ENCODE measurements around the gene SLC25A39. TPM values are rescaled to one million over a fixed set of nuclear protein-coding genes. Genes with fewer than 3 reads are reported as not detected.

Gene SLC25A39
- total and polyA plus RNA-seq, 2 of the 13 experiments (the other 11 are each of a cell fraction or from before 2014, with no cell fraction given): 144 to 151 TPM

GRCh38 chr17:44345454-44346026, 20.9 kb upstream of the SLC25A39 start:
- Histone ChIP-seq H3K79me2 (ENCODE audit: insufficient read depth, low read length) (peaks cover 4% of the 10 kb centered on the region), H3K9me3 (ENCODE audit: low read length) (no peaks in the 10 kb centered on the region), H3K4me2 (ENCODE audit: low read depth, low read length) (peak overlapping the region; percentile 96), H3K9ac (ENCODE audit: insufficient read depth, low read depth, low read length) (peak overlapping the region; percentile 85), H3K4me3 (replicated peaks in 1 of 3; ENCODE audit: insufficient read depth in 1 of 3, low read depth in 2 of 3, low read length in 3 of 3) (peak overlapping the region; percentile 86 to 99 (median 95)), H3K4me1 (ENCODE audit: insufficient read depth, low read length) (peaks cover 25% of the 10 kb centered on the region), H3K36me3 (replicated peaks in 1 of 2; ENCODE audit: control insufficient read depth in 1 of 2, insufficient read depth in 2 of 2, low read length in 2 of 2) (peaks cover 0 to 8% of the 10 kb centered on the region in 2 experiments; a peak in 2 of 5 replicates), H4K20me1 (ENCODE audit: insufficient read depth, low read length) (no peaks in the 10 kb centered on the region), H3K27me3 (ENCODE audit: control insufficient read depth in 1 of 2, insufficient read depth in 2 of 2, low read length in 2 of 2) (peaks cover 0 to 10% of the 10 kb centered on the region in 2 experiments; a peak in 1 of 5 replicates), H2AFZ (ENCODE audit: low read length) (no peak overlapping the region), H3K27ac (ENCODE audit: extremely low read length, insufficient read depth, low read length) (peak overlapping the region; percentile 68)
- FAIRE-seq (peak; percentile 73), ATAC-seq (peak; percentile 55), DNase-seq (ENCODE audit: low spot score) (peak; percentile 79)
- intact Hi-C loops (cut with micrococcal nuclease; ENCODE audit: unreplicated experiment): loop anchor here (2.0 kb wide), 1 partner anchor 19 kb away; no protein-coding TSS in a partner anchor
- in situ Hi-C loops (cut with HindIII; ENCODE audit: extremely low pct_ligation_motif_present, low pct_unique_long_range_greater_than_20kb): no loop called here
- 11% methylated on average over 17 of the region's 21 CpGs for WGBS (ENCODE audit: low lambda C conversion rate)
- ChIA-PET POLR2A (interaction anchor here (0.7 to 2.9 kb wide), 21 partner anchors 11 to 235 kb away, joined by 3 to 24 read pairs (median 6); partner anchors contain the start of genes FAM171A2, HDAC5, SLC25A39 and TMUB2), CTCF (ENCODE audit: low intra/inter-chr PET ratio, low total read pairs) (interaction anchor here (1.6 to 2.2 kb wide), 2 partner anchors 14 to 142 kb away, joined by 5 to 6 read pairs; no protein-coding TSS in a partner anchor)
- BruUV-seq (replicated peaks): TSS peak; percentile 85
- peak; percentile 60; the same call in 1 of the 2 replicates for TF ChIP-seq ZNF772 (CRISPR knock-in tag; IDR thresholded peaks at IDR 0.05)
- 0 out of 2 replicates have a peak, but pooled peaks have one; percentile 3 for TF ChIP-seq ARID5B (CRISPR knock-in tag; IDR thresholded peaks at IDR 0.05)
- no peak for TF ChIP-seq NFYC (CRISPR knock-in tag; IDR thresholded peaks at IDR 0.05)
- 0 out of 2 replicates have a peak, but pooled peaks have one; percentile 47 for TF ChIP-seq ZNF674 (CRISPR knock-in tag; IDR thresholded peaks at IDR 0.05; ENCODE audit: low read depth)
- TF ChIP-seq, protein P1, sequence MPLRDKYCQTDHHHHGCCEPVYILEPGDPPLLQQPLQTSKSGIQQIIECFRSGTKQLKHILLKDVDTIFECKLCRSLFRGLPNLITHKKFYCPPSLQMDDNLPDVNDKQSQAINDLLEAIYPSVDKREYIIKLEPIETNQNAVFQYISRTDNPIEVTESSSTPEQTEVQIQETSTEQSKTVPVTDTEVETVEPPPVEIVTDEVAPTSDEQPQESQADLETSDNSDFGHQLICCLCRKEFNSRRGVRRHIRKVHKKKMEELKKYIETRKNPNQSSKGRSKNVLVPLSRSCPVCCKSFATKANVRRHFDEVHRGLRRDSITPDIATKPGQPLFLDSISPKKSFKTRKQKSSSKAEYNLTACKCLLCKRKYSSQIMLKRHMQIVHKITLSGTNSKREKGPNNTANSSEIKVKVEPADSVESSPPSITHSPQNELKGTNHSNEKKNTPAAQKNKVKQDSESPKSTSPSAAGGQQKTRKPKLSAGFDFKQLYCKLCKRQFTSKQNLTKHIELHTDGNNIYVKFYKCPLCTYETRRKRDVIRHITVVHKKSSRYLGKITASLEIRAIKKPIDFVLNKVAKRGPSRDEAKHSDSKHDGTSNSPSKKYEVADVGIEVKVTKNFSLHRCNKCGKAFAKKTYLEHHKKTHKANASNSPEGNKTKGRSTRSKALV (CRISPR knock-in tag; IDR thresholded peaks at IDR 0.05): peak; percentile 53; the same call in 1 of the 2 replicates
- TF ChIP-seq ZNF230 (CRISPR knock-in tag; IDR thresholded peaks at IDR 0.05): peak; percentile 27; the same call in 1 of the 2 replicates
- TF ChIP-seq ZNF263 (CRISPR knock-in tag; IDR thresholded peaks at IDR 0.05): 0 out of 2 replicates have a peak, but pooled peaks have one; percentile 27
- TF ChIP-seq ZFX (CRISPR knock-in tag; IDR thresholded peaks at IDR 0.05; ENCODE audit: low read depth): peak; percentile 40; the same call in 1 of the 2 replicates
- no peak for TF ChIP-seq ATF3 (CRISPR knock-in tag; IDR thresholded peaks at IDR 0.05)
- TF ChIP-seq TBX3 (IDR thresholded peaks at IDR 0.05; ENCODE audit: borderline replicate concordance): no peak
- TF ChIP-seq HMG20A (CRISPR knock-in tag; IDR thresholded peaks at IDR 0.05; ENCODE audit: borderline replicate concordance): 0 out of 2 replicates have a peak, but pooled peaks have one; percentile 3
- no peak for TF ChIP-seq ZBED4 (CRISPR knock-in tag; IDR thresholded peaks at IDR 0.05; ENCODE audit: borderline replicate concordance)
- TF ChIP-seq CCAR2 (optimal IDR thresholded peaks at IDR 0.05; ENCODE audit: low read depth, low read length): no peak
